Measurements from ENCODE around the gene TRPM3.
"Not testable (repeated sequence)": the region's sequence is repeated elsewhere in the genome, so short reads cannot be mapped to it uniquely, and the experiment has no call there.

The TRPM3 gene

DNA sequence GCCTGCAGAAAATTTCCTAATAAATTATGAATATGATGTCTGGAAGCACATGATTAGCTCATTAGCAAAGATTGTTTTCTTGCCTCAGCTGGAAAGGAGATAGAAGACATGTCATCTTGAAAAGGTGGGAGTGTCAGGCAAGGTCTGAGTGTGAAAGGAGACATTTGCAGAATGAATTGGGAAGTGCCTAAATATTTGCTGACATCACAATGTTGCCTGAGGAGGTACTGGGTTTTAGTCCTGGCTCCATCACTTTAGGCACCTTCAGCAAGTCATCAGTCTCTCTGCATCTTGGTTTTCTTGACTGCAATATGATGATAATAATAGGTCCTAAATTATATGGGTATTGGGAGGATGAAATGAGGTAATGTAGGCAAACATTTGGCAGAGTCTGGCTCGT lies 140.1 kb downstream of the TRPM3 start:
- no peaks in the 10 kb centered on the region for H3K27me3 ChIP-seq (ENCODE audit: insufficient read depth, poor library complexity, severe bottlenecking)
- no peaks in the 10 kb centered on the region for H3K9me3 ChIP-seq (ENCODE audit: severe bottlenecking)
- no peaks in the 10 kb centered on the region for H3K4me1 ChIP-seq (ENCODE audit: insufficient read depth, poor library complexity, severe bottlenecking)
- H3K36me3 ChIP-seq (ENCODE audit: low read depth), result no peaks in the 10 kb centered on the region
- no peak overlapping the region for H3K27ac ChIP-seq (ENCODE audit: poor library complexity, severe bottlenecking)
- ATAC-seq (ENCODE audit: low read depth) (no peak), DNase-seq (ENCODE audit: low spot score) (no peak)
- no peak overlapping the region for H3K4me3 ChIP-seq (ENCODE audit: severe bottlenecking)
- TF ChIP-seq, protein P1, sequence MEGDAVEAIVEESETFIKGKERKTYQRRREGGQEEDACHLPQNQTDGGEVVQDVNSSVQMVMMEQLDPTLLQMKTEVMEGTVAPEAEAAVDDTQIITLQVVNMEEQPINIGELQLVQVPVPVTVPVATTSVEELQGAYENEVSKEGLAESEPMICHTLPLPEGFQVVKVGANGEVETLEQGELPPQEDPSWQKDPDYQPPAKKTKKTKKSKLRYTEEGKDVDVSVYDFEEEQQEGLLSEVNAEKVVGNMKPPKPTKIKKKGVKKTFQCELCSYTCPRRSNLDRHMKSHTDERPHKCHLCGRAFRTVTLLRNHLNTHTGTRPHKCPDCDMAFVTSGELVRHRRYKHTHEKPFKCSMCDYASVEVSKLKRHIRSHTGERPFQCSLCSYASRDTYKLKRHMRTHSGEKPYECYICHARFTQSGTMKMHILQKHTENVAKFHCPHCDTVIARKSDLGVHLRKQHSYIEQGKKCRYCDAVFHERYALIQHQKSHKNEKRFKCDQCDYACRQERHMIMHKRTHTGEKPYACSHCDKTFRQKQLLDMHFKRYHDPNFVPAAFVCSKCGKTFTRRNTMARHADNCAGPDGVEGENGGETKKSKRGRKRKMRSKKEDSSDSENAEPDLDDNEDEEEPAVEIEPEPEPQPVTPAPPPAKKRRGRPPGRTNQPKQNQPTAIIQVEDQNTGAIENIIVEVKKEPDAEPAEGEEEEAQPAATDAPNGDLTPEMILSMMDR (IDR thresholded peaks at IDR 0.05; ENCODE audit: poor library complexity, severe bottlenecking), result no peak

GRCh38 chr9:70979966-70980365 lies 141.5 kb downstream of the TRPM3 start:
- H3K4me3 ChIP-seq (ENCODE audit: severe bottlenecking), result no peak overlapping the region
- no peaks in the 10 kb centered on the region for H3K36me3 ChIP-seq (ENCODE audit: low read depth)
- H3K4me1 ChIP-seq (ENCODE audit: insufficient read depth, poor library complexity, severe bottlenecking), result no peaks in the 10 kb centered on the region
- no peak overlapping the region for H3K27ac ChIP-seq (ENCODE audit: poor library complexity, severe bottlenecking)
- no peaks in the 10 kb centered on the region for H3K9me3 ChIP-seq (ENCODE audit: severe bottlenecking)
- DNase-seq (ENCODE audit: low spot score) (no peak), ATAC-seq (ENCODE audit: low read depth) (no peak)
- H3K27me3 ChIP-seq (ENCODE audit: insufficient read depth, poor library complexity, severe bottlenecking), result no peaks in the 10 kb centered on the region
- TF ChIP-seq, protein P1 (IDR thresholded peaks at IDR 0.05; ENCODE audit: poor library complexity, severe bottlenecking), result no peak

- Histone ChIP-seq H3K36me3 (ENCODE audit: low read depth) (no peaks in the 10 kb centered on the region), H3K9me3 (ENCODE audit: severe bottlenecking) (no peaks in the 10 kb centered on the region), H3K27me3 (ENCODE audit: insufficient read depth, poor library complexity, severe bottlenecking) (no peaks in the 10 kb centered on the region), H3K4me3 (ENCODE audit: severe bottlenecking) (no peak overlapping the region), H3K4me1 (ENCODE audit: insufficient read depth, poor library complexity, severe bottlenecking) (no peaks in the 10 kb centered on the region), H3K27ac (ENCODE audit: poor library complexity, severe bottlenecking) (no peak overlapping the region)
- TF ChIP-seq, protein P1 (IDR thresholded peaks at IDR 0.05; ENCODE audit: poor library complexity, severe bottlenecking), result no peak
- ATAC-seq (ENCODE audit: low read depth), result no peak
- DNase-seq (ENCODE audit: low spot score), result no peak
These were observed 143.3 kb downstream of the TRPM3 start for GRCh38 chr9:70978085-70978484.

GRCh38 chr9:70975821-70976220 lies 145.6 kb downstream of the TRPM3 start:
- DNase-seq (ENCODE audit: low spot score), result no peak
- ATAC-seq (ENCODE audit: low read depth), result no peak
- no peak overlapping the region for H3K27ac ChIP-seq (ENCODE audit: poor library complexity, severe bottlenecking)
- H3K4me3 ChIP-seq (ENCODE audit: severe bottlenecking), result no peak overlapping the region
- no peaks in the 10 kb centered on the region for H3K36me3 ChIP-seq (ENCODE audit: low read depth)
- TF ChIP-seq, protein P1 (IDR thresholded peaks at IDR 0.05; ENCODE audit: poor library complexity, severe bottlenecking), result no peak
- no peaks in the 10 kb centered on the region for H3K4me1 ChIP-seq (ENCODE audit: insufficient read depth, poor library complexity, severe bottlenecking)
- H3K9me3 ChIP-seq (ENCODE audit: severe bottlenecking), result no peaks in the 10 kb centered on the region
- H3K27me3 ChIP-seq (ENCODE audit: insufficient read depth, poor library complexity, severe bottlenecking), result no peaks in the 10 kb centered on the region

DNA sequence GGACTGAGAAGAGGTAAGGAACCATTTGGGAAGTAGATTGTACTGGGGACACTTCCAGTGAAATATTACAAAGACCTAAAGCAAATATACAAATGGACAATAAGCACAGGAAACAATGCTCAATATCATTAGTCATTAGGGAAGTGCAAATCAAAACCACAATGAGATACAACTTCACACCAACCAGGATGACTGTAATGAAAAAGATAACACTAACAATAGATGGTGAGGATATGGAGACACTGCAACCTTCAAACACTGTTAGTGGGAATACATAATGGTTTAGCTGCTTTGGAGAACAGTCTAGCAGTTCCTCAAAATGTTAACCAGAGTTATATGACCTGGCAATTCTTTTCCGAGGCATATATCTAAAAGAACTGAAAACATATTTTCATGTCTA lies 149.7 kb downstream of the TRPM3 start:
- H3K27me3 ChIP-seq (ENCODE audit: insufficient read depth, poor library complexity, severe bottlenecking), result no peaks in the 10 kb centered on the region
- TF ChIP-seq, protein P1 (IDR thresholded peaks at IDR 0.05; ENCODE audit: poor library complexity, severe bottlenecking), result no peak
- no peak for ATAC-seq (ENCODE audit: low read depth)
- H3K4me1 ChIP-seq (ENCODE audit: insufficient read depth, poor library complexity, severe bottlenecking), result no peaks in the 10 kb centered on the region
- H3K27ac ChIP-seq (ENCODE audit: poor library complexity, severe bottlenecking), result no peak overlapping the region
- no peak for DNase-seq (ENCODE audit: low spot score)
- no peak overlapping the region for H3K4me3 ChIP-seq (ENCODE audit: severe bottlenecking)
- no peaks in the 10 kb centered on the region for H3K9me3 ChIP-seq (ENCODE audit: severe bottlenecking)
- no peaks in the 10 kb centered on the region for H3K36me3 ChIP-seq (ENCODE audit: low read depth)

- H3K27ac ChIP-seq (ENCODE audit: poor library complexity, severe bottlenecking); H3K9me3 ChIP-seq (ENCODE audit: severe bottlenecking); DNase-seq (ENCODE audit: low spot score); ATAC-seq (ENCODE audit: low read depth); H3K4me3 ChIP-seq (ENCODE audit: severe bottlenecking); H3K27me3 ChIP-seq (ENCODE audit: insufficient read depth, poor library complexity, severe bottlenecking); H3K36me3 ChIP-seq (ENCODE audit: low read depth); H3K4me1 ChIP-seq (ENCODE audit: insufficient read depth, poor library complexity, severe bottlenecking): not testable (repeated sequence)
These were observed 155.0 kb downstream of the TRPM3 start for GRCh38 chr9:70966380-70966779.

Measured in RWPE2 (cell line).